ENCODE results near the gene SDHA.
"Not testable (repeated sequence)": the region's sequence is repeated elsewhere in the genome, so short reads cannot be mapped to it uniquely, and the experiment has no call there.

- TF ChIP-seq CTCF (IDR thresholded peaks at IDR 0.05); EP300 (IDR thresholded peaks at IDR 0.05); POLR2A (IDR thresholded peaks at IDR 0.05; ENCODE audit: low read depth): not testable (repeated sequence)
Measured at GRCh38 chr5:245717-246116, 27.6 kb downstream of the SDHA start.

Data from esophagus muscularis mucosa (tissue), 4 donors.